HG02981 (cell line): ENCODE measurements around the gene OR2T10.
"Not testable (repeated sequence)": the region's sequence is repeated elsewhere in the genome, so short reads cannot be mapped to it uniquely, and the experiment has no call there.

Experiments
- ATAC-seq: cut with Tn5 transposase; IDR thresholded peaks from one replicate; pipeline ENCODE4 v1.9.1; 2021; ENCODE audit warnings: mild to moderate bottlenecking, moderate library complexity; ENCODE audit not compliant: unreplicated experiment

OR2T10 gene, protein sequence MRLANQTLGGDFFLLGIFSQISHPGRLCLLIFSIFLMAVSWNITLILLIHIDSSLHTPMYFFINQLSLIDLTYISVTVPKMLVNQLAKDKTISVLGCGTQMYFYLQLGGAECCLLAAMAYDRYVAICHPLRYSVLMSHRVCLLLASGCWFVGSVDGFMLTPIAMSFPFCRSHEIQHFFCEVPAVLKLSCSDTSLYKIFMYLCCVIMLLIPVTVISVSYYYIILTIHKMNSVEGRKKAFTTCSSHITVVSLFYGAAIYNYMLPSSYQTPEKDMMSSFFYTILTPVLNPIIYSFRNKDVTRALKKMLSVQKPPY

DNA sequence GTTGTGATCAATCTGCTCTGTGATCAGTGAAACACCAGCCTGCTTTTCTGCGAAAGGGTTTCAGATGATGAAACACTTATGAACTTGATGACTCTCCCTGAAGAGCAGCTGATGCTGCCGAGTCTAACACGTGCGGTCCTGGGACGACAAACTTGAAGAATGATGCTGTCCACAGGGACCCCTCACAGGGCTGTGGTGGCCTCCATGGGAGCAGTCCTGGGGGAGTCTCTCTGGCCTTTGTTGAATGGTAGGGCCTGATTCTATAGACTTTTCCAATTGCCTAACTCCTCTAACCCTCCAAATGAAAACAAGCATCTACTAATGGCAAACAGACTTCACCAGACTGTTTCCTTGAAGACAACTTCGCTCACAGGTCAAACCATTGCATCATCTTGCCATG, at the start of gene OR2T10:
TSS of gene OR2T10 (minus strand) at position 112 of the 400 bp plus-strand sequence. CDS start 3,932 bp downstream, outside the sequence.
- no peak for ATAC-seq

DNA sequence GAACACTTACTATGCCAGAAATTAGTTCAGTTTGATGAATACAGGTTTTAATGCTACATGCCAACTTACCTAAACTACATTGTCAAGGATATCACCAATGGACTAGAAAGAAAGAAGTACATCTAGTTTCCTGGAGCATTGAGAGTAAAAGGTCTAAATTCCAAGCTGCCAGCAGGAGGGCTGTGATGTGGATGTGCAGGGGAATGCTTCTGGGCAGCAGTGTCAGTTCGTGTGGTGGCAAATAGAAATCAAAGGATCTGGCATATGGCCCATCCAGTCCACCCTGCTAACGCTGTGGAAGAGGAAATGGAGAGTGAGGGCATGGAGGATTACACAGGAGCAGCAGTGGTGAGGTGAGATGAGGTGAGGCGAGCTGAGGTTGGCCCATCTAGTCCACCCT, 47.7 kb upstream of the OR2T10 start, which contains the start of gene OR2T35:
TSS of gene OR2T35 (minus strand) at position 101 of the 400 bp plus-strand sequence. CDS start 6,020 bp downstream, outside the sequence.
- ATAC-seq, result not testable (repeated sequence)

DNA sequence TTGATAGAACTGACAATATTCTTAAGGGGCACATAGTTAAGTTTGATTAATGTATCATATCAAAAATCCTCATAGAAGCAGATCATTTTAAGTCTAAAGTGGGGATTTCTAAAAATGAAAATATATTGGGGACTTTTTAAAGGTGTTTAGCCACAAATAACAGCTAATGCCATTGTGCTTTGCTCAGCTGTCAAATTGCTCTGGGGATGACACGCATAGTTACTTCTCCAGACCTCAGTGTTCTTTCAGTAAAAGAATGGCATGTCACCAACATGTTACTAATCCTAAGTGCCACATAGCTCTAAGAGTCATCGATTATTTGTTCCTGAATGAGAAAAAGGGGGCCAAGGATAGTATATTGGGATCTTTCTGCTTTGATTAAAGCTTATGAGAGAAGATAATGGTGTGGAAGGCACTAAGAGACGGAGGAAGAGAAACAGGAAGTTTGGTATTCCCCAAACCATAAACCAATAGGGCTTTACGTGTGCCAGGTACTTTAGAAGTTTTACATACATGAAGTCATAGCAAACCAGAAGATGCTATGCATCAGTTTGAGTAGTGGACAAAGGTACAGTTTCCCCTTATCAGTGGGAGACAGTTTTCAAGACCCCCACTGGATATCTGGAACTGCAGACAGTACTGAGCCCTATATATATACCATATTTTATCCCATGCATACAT, 45.6 kb upstream of the OR2T10 start:
- ATAC-seq, result peak; percentile 69

DNA sequence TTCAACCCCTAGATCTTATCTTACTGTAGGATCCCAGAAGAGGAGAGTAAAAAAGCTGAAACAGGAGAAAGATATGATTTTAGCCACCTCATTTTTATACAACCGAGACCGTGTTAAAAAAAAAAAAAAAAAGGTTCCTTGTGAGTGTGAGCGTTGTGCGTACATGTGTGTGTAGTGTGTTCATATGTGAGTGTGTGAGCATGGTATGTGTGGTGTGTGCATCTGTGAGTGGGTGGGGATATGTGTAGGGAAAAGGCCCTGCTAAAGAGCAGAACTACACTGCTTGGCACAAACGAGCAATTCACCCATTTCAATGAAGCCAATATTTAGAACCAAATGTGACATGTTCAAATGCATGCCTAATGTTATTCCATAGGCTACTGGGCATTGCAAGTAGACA, 44.1 kb upstream of the OR2T10 start:
- ATAC-seq, result not testable (repeated sequence)

DNA sequence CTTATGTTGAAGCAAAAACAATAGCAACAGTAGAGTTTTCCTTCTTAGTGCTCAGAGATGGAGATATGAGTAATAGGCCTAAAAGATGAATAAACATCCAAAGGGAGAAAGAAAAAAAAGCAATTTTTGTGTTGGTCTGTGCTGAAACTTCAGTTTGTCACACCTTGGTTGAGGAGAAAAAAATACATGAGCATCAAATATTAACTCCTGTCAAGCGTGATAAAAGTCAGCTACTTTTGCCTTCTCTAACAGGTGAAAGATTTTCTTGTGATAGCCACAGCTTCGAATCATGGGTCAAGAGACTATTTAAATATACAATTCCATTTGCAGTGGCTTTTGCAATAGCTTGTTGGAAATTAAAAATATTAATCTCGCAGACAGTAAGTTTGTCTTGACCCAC, 43.4 kb upstream of the OR2T10 start:
- ATAC-seq, result peak; percentile 33

DNA sequence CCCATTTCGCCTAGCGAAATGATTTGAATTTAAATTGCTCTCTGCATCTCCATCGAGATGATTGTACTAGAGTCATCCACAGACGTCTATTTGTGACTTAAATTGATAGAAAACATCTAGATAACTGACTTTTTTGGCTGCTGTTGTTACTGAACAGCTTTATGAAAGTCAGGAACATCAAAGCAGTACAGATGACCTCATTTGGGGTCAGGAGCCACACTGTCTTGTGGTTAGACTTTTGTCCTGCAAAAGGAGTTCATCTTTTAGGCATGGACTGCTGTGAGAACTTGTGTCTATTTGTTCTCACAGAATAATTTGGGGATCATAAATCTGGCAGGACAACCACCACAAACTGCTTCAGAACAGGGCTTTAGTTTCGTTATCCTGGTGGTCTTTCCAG, 42.2 kb upstream of the OR2T10 start:
- peak; percentile 31 for ATAC-seq

DNA sequence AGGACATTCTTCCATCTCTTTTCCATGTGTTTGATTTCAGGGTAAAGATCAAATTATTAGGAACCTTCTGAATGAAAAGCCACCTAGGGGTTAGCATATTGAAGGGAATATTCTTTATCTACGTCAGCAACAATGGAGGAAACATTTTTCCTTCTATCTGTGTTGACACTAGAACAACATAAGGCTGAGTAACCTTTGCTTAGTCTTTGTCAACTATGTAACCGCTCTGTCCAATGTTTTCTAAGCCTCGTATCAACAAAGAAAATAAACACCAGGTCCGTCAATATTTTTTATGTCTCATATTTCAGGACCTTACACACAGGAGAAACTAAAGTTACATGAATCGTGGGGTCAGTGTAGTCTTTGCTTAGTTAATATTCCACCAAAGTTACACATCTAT, 39.1 kb upstream of the OR2T10 start:
- not testable (repeated sequence) for ATAC-seq

DNA sequence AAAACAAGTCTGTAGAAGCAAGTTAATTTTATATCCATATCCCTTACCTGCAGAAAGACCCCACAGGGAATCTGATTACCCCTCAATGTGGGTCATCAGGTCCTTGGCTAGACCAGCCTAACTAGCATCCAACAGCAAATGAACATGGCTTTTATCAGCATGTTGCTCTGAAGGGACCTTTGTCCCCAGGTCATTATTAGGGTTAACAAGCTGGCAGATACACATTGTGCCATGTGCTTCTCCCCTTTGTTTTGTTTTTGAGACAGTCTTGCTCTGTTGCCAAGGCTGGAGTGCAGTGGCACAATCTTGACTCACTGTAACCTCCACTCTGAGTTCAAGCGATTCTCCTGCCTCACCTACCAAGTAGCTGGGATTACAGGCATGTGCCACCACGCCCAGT, 37.5 kb upstream of the OR2T10 start, which contains the start of gene OR2T11:
TSS of gene OR2T11 (minus strand) at position 101 of the 400 bp plus-strand sequence. CDS start 7,963 bp downstream, outside the sequence.
- not testable (repeated sequence) for ATAC-seq

DNA sequence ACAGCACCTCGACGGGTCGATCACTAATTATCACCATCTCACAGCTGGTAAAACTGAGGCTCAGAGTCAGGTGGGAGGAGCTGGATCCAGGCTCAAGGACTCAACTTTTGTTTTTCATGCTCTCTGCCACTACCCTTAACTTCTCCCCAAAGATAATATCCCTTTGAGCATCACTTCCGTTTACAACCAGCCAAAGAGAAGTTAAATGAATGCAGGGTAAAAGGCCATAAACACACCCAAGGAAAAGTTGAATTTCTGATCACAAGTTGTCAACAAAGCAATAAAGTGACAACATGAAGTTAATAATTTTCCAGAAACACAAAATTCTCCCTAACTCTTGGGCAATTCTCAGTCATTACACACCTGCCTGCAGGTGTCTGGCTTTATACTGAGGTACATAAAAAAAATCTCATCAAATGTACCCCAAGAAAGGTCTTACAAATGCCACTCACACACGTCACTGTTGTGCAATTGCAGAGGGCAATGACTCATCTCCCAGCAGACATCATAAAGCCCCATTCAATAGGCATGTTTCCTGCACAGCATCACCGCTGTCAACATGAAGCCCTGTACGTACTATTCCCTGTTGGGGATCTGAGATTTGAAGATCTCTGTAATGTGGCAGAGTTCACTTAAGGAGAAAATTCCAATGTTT, 34.0 kb upstream of the OR2T10 start:
- ATAC-seq, result no peak

DNA sequence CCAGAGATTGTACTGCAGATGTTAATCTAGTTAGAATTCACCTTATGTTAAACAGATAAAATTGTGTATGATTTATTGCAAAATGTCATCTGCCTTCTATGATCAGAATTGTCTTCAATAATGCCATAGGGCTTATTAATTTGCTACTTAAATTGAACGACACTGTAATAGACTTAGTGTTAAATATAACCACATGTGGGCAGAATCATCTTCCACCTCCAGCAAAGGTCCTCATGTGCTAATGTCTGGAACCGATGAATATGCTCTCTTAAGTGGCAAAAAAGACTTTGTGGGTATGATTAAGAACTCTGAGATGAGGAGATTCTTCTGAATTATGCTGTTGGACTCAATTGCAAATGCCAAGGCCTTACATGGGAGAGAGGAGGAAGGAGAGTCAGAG, 33.1 kb upstream of the OR2T10 start:
- ATAC-seq, result no peak

DNA sequence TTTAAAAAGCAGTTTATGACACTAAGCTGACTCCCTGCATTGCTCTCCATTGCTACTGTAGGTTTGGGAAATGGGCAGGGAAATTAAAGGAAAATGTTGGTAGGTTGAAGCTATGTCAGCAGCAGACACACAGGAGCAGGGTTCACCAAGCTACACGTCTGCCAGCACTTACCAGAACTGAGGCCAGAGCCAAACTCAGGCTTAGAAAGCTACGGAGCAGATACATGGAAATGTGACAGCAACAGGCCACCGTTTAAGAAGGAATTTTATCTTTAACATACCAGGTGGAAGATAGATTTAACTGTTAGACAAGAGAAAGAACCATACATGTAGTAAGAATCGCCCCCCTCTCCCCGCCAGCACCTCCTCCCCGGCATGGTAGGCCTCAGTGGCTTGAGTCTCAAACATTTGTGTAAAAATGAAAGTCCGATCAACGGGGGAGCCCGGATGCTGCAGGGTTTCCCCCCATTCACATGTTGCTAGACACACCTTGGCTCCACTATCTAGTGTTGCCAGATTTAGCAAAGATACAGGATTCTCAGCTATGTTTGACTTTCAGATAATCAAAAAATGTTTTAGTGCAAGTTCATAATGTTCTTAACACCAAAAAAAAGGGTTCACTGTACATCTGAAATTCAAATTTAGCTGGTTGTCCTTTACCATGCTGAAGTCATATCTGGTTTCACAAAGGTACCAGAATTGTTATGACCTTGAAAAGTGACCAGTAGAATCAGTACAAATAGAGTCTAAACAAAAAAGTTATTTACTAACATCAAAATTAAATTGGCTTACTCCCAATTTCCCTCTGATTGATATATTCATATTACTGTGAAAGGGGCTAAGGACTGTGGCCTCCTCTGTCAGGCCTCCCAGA, 30.7 kb upstream of the OR2T10 start:
- ATAC-seq, result peak; percentile 87

DNA sequence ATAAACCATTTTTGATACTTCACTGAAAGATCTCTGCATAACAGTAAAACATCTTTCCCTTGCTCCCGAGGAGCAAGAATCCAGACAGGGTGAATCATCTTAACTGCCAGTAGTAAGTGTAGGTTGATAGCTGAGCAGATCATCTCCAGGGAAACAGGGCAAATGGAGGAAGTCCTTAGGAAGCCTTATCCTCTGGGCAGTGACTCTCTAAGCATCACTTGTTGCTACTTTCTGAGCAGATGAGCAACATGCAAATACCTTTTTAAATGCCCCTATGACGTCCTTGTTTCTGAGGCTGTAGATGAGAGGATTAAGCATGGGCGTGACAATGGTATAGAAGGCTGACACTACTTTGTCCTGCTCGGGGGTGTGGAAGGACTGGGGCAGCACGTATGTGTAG, 28.5 kb upstream of the OR2T10 start:
- no peak for ATAC-seq

DNA sequence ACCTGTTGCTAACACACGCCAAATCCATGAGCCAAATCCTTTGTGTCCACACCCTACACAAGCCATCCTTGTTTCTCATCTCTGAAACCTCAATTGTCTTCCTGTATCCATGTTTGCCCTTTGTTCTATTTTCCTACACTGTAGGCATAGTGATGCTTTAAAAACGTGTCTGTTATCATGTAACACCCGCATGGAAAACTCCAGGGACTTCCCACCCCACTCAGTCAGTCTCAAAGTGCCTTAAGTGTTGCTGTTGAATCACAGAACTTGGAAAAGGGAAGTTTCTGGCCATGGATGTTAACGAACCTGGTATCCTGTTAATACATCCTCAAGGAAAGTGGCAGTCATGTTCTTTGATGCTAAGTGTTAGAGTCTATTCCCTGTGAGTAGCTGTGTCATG, 27.7 kb upstream of the OR2T10 start:
- ATAC-seq, result no peak

DNA sequence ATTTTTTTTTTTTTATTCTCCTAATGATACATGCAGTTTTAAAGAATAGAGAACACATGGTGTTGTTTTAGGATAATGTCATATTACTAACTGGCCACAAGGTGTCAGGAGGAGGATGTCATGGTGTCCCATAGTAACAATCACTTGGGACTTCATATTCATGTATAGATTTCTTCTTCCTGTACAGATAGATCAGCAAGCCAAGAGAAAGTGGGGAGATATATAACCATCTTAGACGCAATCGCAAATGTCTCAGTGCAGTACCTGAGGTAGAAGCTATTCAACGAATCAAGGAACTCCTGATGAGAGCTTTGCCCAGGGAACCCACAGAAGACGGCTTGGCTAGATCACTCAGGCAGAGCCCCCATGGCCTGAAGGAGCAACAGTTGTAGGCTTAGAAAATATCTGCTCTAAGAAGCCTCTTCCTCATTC, 25.1 kb upstream of the OR2T10 start:
- ATAC-seq, result peak; percentile 96

DNA sequence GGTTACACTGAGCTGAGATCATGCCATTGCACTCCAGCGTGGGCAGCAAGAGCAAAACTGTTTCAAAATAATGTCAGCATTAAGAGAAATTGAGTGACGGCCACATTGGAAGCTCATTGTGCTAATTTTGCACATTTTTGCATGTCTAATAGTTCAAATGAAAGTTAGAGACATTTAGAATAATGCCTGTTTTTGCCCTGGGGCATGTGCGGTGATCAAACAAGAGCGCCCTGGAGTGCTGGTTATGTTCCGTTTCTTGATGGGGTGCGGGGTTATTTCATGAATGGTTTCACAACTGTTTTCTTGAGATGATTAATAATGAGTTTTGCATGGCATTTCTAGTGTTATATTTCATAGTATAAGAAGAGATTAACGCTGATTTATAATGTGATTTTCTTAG, 24.3 kb upstream of the OR2T10 start:
- ATAC-seq, result no peak

DNA sequence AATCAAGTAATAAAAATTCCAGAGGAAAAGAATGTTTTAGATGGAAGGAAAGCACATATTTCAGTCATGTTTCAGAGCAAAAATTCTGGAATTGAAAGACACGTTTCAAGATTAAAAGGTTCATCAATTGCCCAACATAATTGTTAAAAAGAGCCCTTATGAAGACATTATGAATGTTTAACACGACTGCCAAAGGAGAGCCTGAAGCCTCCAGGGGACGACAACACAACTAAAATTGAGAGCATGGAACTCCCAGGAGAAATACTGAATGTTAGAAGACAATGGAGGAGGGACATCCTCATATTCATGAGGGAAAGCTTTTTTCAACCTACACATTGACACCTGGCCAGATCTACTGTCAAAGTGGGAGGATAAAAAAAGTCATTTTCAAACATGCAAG, 21.4 kb upstream of the OR2T10 start:
- no peak for ATAC-seq

DNA sequence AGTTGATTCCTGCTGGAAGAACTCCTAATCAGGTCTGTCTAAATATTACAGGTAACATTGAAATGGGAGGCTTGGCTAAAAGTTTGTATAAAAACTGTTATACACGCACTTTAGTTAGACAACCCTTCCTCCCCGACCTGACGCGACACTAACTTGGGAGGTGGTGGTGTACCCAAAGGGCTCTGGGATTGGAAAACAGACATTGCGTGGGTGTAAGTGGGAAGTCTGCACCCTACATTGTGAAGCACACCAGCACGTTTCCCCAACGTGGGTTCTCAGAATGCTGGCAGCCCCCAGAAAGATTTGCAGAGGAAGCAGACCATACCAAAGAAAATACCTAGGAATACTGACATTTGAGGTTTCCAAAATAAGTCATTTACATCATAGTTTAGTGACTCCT, 20.6 kb upstream of the OR2T10 start:
- no peak for ATAC-seq

DNA sequence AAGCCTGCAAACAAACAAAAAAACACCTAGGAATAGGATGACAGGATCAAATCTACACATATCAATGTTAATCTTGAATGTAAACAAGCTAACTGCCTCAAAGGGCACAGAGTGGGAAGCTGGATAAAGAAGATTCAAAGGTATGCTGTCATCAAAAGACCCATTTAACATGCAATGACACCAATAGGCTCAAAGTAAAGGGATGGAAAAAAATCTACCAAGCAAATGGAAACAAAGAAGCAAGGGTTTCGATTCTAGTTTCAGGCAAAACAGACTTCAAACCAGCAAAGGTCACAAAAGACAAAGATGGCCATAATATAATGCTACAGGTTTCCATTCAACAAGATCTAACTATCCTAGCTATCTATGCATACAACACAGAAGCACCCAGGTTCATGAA, 16.2 kb upstream of the OR2T10 start:
- no peak for ATAC-seq

DNA sequence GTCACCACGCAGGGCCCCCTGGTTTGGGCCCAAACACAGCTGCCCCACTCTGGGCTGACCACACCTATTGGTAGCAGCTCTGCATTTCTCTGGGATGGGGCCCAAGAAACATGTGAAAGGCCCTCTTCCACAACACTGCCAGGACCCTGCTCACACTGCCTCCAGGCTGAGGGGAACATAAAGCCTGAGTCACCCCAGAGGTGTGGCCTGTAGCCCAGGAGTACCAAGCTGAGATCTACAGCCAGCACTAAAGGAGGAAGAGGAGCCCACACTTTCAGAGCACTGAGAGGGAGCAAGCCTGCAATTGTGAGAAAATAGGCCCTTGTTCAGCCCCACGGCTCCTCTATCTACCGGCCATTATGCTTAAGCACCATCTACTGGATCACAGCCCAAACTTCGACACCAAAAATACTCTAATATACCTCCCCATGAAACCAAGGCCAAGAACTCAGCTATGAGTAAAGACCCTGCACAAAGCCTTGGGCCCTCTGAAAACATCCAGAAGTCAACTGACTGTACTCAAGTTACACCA, 14.4 kb upstream of the OR2T10 start:
- no peak for ATAC-seq

DNA sequence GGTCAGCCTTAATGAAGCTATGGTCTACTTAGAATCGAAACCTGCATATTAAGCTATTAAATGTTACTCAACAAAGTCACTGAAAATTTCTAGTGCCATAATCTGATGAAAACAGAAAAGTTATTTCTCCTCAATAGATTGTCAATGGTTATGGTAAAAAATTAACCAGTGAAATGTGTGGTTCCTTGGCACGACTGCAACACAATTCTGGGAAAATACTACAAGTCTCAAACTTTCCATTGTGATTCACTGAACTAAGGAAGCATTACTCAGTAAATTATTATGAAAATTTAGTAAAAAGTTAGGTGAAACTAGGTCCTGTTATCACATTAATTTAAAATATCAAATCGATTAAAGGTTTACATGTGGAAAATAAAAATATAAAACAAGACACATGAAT, 12.8 kb upstream of the OR2T10 start:
- ATAC-seq, result no peak
